Right atrium auricular region (tissue), 2 donors: ENCODE results near the gene IGFL4. TPM values are rescaled to one million over a fixed set of nuclear protein-coding genes. Genes with fewer than 3 reads are reported as not detected.
A peak's percentile ranks its signal among the peaks of the same experiment; 100 is the strongest.

ENCODE experiments used
- DNase-seq: peaks from one replicate; pipeline ENCODE4 v3.0.0-alpha.2; 2019; ENCODE audit warnings: low spot score
- H3K27ac ChIP-seq, 2 donors: fragments of 200-600 bp; sonication (generic); 1 replicate in 1 of 2; 2 replicates in 1 of 2; pipeline ENCODE4 v1.5.1; 2016 to 2019
- H3K27me3 ChIP-seq, 2 donors: fragments of 200-600 bp; sonication (generic); one replicate each; pipeline versions ENCODE4 v1.5.1 to v1.6.0; 2017 to 2019
- H3K36me3 ChIP-seq: fragments of 200-600 bp; sonication (generic); one replicate; pipeline ENCODE4 v1.5.1; 2016
- H3K4me1 ChIP-seq, 2 donors: fragments of 200-600 bp; sonication (generic); one replicate each; pipeline versions ENCODE4 v1.5.1 to v1.6.0; 2017 to 2019
- H3K4me3 ChIP-seq, 2 donors: fragments of 200-600 bp; sonication (generic); 1 replicate in 1 of 2; 2 replicates in 1 of 2; pipeline ENCODE4 v1.5.1; 2017 to 2019; ENCODE audit warnings: mild to moderate bottlenecking in 1 of 2, moderate library complexity in 1 of 2
- H3K9me3 ChIP-seq, 2 donors: fragments of 200-600 bp; sonication (generic); one replicate each; pipeline ENCODE4 v1.5.1; 2019
- CTCF ChIP-seq, 2 donors: fragments of 200-600 bp; sonication (generic); IDR thresholded peaks; one replicate each; pipeline ENCODE4 v1.5.1; 2019; ENCODE audit warnings: antibody characterized with exemption in 2 of 2
- total RNA-seq, 2 donors: library from RNA; depleted of rRNA; stranded (reverse); fragments of >200 nt; gene quantifications; one replicate each; pipeline ENCODE4 v1.1.0, GENCODE V29; 2016

Gene IGFL4
- total RNA-seq, 2 donors from 2014 or later: not detected

DNA sequence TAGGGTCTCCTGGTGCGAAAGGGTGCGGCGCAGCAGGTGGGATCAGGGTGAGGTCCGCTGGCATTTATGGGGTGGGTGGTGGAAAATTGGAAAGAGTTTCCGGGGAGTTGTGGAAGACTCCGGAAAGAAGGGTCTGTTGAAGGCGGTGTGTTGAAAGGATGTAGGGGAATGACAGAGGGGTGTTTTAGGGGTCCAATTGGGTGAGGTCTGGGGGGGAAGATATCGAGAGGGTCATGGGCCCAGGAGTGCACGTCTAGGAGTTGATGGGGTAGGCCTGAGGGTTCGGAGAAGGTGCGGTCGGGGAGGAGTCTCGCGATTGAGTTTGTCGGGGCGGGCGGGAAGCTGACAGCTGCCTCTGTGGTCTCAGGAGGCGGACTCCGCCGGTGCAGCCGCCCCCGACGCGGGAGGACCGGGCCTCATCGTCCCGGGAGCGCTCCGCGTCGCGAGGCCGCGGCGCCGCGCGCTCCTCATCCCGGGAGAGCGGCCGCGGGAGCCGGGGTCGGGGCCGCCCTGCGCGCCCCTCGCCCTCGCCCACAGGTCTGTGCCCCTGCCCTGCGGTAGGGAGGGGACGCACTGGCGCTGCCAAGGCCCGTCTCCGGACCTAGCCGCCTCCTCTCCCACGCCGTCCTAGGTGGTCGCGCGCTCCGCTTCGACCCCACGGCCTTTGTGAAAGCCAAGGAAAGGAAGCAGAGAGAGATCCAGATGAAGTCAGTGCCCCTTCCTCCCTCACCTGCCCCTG lies 24.9 kb downstream of the IGFL4 start:
- Histone ChIP-seq H3K4me1 (peaks cover 0 to 25% of the 10 kb centered on the region in 2 donors), H3K27ac (no peak overlapping the region), H3K27me3 (peaks cover 3 to 4% of the 10 kb centered on the region in 2 donors), H3K4me3 (peak overlapping the region; percentile 42 to 79), H3K9me3 (no peaks in the 10 kb centered on the region), H3K36me3 (no peaks in the 10 kb centered on the region)
- no peak for DNase-seq
- no peak for TF ChIP-seq CTCF (IDR thresholded peaks at IDR 0.05)

DNA sequence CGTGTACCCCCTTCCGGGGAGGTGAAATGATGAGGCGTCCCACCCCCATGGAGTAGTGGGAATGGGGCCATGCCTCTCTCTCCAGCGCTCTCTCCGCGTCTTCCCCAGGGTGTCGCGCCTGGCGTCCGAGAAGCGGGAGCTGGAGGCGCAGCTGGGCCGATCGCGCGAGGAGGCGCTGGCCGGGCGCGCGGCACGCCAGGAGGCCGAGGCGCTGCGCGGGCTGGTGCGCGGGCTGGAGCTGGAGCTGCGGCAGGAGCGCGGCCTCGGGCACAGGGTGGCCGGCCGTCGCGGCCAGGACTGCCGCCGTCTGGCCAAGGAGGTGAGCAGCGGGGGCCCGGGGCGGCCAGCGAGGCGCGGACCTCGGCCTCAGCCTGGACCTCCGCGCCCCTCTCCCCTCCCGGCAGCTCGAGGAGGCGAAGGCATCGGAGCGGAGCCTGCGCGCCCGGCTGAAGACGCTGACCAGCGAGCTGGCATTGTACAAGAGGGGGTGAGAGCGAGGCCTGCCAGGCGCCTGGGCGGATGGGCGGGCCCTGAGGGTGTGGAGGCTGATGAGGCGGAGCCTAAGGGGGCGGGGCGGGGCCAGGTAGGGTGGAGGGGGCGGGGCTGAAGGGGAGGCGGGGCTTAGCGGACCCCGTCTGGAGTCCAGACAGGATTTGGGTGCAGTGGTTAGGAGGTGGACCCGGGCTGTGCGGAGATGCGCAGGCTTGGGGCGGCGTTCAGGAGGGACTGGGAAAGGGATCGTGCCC lies 25.7 kb downstream of the IGFL4 start:
- H3K27ac ChIP-seq: no peak overlapping the region
- TF ChIP-seq CTCF (IDR thresholded peaks at IDR 0.05): no peak
- no peaks in the 10 kb centered on the region for H3K36me3 ChIP-seq
- no peak for DNase-seq
- peaks cover 3 to 4% of the 10 kb centered on the region in 2 donors for H3K27me3 ChIP-seq
- H3K4me3 ChIP-seq: peak overlapping the region; percentile 18 to 79
- H3K4me1 ChIP-seq: peaks cover 0 to 25% of the 10 kb centered on the region in 2 donors
- H3K9me3 ChIP-seq: no peaks in the 10 kb centered on the region

DNA sequence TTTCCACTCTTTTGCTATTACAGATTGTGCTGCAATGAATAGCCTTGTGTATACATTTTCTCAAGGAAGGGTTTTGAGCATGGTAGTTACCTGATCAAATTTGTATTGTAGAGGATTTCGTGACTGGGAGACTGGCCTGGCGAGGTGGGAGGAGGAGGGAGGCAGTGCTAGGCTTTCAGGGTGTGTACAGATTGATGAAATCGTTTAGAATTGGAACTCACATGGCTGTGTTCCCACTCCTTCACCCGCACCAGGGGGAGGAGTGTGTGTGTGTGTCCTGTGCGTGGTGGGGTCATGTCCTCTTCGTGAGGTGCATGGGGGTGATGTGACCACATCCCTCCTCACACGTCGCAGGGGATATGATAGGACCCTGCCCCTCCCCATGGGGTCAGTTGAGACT lies 26.3 kb downstream of the IGFL4 start:
- H3K36me3 ChIP-seq: no peaks in the 10 kb centered on the region
- peak overlapping the region in 1 of 2 donors; percentile 79 for H3K4me3 ChIP-seq
- peaks cover 3 to 4% of the 10 kb centered on the region in 2 donors for H3K27me3 ChIP-seq
- H3K4me1 ChIP-seq: peaks cover 0 to 26% of the 10 kb centered on the region in 2 donors
- no peak overlapping the region for H3K27ac ChIP-seq
- no peaks in the 10 kb centered on the region for H3K9me3 ChIP-seq
- TF ChIP-seq CTCF (IDR thresholded peaks at IDR 0.05): no peak
- no peak for DNase-seq

- H3K4me1 ChIP-seq: peaks cover 0 to 8% of the 10 kb centered on the region in 2 donors
- peak; percentile 90 to 92 for TF ChIP-seq CTCF (IDR thresholded peaks at IDR 0.05)
- H3K36me3 ChIP-seq: no peaks in the 10 kb centered on the region
- no peak overlapping the region for H3K27ac ChIP-seq
- no peaks in the 10 kb centered on the region for H3K9me3 ChIP-seq
- H3K4me3 ChIP-seq: no peak overlapping the region
- DNase-seq: peak; percentile 71
- peaks cover 3% of the 10 kb centered on the region in 2 donors for H3K27me3 ChIP-seq
Measured at GRCh38 chr19:46009530-46010510, 31.0 kb downstream of the IGFL4 start.

GRCh38 chr19:46006411-46006810 lies 34.4 kb downstream of the IGFL4 start:
- Histone ChIP-seq H3K27me3 (no peaks in the 10 kb centered on the region), H3K4me3 (no peak overlapping the region), H3K4me1 (peaks cover 0 to 4% of the 10 kb centered on the region in 2 donors), H3K27ac (no peak overlapping the region), H3K36me3 (no peaks in the 10 kb centered on the region), H3K9me3 (no peaks in the 10 kb centered on the region)
- DNase-seq: no peak
- TF ChIP-seq CTCF (IDR thresholded peaks at IDR 0.05): no peak
